MV-4-11 (cell line): ENCODE results near the gene OGFOD1.

Source experiments
- DNase-seq: peaks from one replicate; lab custom pipeline; 2025; lab: John Stamatoyannopoulos, UW

OGFOD1 gene

GRCh38 chr16:56426585-56426984, 24.8 kb upstream of the OGFOD1 start:
- DNase-seq = no peak

DNA sequence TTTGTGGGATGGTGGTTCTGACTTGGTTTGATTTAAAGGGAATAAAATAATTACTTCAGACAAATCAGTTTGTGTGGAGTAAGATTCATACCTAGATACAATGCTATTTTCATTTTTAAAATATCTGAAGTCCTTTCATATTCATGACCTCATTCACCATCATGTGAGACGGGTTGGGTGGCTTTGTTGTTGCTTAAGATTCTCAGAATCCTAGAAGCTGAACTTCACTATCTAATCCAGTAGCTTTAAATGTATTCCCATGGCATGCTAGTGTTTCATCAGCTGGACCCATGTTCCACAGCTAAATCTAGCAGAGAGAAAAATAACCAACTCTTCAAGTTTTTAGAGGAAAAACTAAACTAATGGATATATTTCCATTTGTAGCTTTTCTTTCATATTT, 23.3 kb upstream of the OGFOD1 start:
- DNase-seq = no peak

GRCh38 chr16:56436258-56436657, 15.1 kb upstream of the OGFOD1 start:
- no peak for DNase-seq

GRCh38 chr16:56438038-56438437, 13.3 kb upstream of the OGFOD1 start:
- no peak for DNase-seq

DNA sequence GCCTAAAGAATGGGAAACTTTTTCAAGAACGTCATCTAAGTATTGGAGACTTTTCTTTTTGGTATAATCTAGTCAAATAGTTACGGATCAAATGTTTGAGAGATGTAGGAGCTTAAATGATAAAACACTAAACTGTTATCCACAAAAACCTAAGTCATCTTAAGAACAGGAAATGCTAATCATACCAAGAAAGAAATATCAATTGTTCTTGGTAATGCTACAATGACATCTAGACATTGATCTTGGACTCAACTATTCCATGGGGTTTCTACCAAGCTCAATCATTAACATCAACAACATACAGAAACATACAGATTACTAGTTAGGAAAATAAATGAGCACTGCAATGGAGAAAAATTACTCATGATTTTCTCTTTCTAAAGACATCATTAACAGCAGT, 4.1 kb upstream of the OGFOD1 start:
- no peak for DNase-seq

GRCh38 chr16:56448005-56448404, 3.3 kb upstream of the OGFOD1 start:
- no peak for DNase-seq

DNA sequence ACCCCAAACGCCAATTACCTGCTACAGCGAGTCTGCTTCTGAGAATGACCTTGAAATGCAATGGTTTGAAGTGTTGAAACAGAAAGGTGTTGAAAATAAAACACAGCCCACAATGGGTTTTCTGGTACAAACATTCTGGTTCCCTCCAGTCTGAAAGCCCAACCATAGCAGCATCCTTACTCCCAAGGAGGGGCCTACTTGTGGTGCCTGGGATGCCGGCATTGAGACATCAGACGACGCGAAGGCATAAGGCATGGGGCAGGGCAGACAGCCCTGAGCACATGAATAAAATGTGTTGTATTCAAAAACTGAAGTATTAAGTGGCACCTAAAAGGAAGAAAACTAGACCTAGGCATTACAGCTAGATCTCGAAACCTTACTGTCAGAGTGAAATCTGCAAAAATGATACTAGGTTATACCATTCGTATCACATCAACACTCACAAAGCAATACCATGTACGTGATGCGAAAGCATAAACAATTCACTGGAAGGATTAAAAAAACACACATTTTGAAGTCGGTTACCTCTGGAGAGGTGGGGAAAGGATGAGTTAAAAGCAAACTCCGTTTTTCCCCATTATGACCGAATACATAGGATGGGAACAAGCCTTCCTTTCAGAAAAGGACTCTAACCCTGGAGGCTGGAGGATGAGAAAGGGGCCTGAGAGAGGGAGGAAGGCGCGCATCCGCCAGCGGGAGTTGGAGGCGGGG, 924 bp upstream of the OGFOD1 start:
- no peak for DNase-seq

DNA sequence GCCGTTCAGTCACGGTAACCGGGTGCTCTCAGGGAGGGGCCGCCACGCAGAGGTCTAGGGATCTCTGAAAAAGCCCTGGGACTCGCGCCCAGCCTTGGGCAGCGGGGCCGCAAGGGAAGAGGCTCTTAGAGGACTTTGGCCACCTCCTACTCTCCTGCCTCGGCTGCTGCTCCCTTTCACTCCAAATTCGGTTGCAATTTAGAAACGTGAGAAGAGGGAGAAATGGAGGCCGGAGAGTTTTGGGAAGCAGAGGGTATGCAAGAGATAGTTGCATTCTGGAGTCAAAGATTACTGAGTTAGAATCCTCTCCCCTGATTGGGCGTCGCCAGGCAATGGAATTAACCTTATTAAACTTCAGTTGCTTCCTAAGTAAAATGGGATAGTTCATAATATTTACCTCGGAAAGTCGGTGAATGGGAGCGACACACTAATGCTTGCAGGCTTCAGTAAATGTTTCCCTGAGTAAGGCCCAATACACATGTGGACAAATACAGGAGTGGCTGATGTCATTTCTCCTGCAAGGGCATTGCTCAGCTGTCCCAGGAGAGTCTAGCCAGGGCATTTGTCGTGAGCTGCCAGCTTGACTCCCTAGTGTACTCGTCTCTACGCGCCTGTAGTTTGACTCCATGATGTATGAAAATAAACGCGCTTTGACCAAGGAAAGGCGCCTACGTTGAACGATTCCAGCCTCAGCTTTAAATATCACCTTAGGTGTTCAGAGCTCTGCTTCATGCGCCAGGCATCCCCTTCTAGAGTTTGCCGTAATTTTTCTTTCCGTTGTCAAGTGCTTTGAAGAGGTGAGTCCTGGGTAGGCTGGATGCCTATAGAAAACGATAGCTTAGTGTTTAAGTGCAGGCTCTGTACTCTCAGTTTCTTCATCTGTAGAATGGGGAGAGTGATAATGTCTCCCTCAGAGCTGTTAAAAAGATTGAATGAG, 667 bp downstream of the OGFOD1 start:
- DNase-seq = peak; percentile 5

GRCh38 chr16:56457927-56458470, 6.6 kb downstream of the OGFOD1 start:
- no peak for DNase-seq

DNA sequence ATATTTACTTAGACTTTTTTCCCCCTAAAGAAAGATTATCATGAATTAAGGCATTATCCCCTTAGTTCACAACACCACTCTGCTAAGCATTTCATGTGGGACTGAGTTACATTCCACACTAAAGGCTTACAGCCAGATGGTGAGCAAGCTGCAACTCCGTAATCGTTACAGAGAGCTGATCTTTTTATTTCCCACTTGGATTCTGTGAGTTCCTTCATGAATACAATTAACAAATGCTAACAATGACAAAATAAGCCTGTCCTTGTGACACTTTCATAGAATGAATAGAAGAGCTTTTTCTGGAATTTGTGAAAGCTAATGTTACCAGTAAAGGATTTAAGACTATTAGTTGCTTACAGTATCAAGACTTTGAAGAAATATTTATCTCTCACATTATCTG, 8.7 kb downstream of the OGFOD1 start:
- DNase-seq = no peak

DNA sequence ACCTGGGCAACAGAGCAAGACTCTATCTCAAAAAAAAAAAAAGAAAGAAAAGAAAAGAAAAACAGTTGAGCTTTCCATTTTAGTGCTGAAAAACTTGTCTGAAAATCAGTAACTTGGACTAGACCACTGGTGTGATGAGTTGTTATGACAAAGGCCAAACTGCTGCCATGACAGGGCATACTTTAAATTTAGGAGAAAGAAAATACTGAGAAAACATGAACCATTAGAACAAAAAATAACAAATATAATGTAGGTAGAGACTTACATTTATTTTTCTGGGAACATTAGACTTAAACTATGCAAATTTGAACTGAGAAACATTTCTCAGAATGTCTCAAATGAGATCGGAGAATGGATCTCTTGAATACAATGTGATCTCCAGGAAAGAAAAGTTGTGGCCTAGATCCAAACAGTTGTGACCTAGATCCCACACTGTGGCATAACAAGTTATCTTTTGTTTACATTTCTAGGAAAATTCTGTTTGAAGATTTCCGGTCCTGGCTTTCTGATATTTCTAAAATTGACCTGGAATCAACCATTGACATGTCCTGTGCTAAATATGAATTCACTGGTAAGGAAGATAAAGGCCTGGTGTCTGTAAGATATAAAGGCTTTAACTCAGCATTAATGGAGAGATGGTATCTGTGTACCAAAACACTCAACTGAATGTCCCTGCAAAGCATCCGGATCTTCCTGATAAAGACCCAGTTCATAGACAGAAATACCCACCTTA, 10.9 kb downstream of the OGFOD1 start:
- DNase-seq = no peak

DNA sequence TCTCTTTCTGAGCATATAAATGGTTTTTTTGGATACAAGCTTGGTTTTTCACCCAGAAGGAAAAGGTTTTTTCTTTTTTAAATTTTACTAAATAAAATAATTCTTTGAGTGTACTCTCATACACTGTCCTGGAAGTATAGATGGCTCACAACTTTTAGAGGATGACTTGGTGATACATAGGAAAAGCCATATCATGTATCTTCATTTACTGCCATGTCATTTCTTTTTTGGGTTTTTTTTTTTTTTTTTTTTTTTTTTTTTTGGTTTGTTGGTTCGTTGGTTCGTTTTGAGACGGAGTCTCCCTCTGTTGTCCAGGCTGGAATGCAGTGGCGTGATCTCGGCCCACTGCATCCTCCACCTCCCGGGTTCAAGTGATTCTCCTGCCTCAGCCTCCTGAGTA, 11.8 kb downstream of the OGFOD1 start:
- no peak for DNase-seq

DNA sequence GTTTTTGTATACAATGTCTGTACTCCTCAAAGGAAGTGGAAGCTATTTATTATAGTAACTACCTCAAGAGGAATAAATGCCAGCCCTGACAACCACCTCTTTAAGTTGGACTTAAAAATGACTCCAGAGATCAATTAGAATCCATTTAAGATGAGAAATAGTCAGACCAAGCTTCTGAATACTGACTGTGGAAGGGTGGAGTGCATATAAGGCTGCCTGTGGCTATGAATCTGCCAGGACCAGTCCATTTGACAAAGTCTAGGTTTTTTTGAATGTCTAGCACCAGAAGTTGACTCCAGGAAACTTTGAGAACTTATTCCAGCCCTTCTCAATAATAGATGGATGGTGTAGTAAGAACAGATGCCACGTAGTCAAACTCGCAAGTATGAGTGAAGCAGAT, 15.0 kb downstream of the OGFOD1 start:
- no peak for DNase-seq

DNA sequence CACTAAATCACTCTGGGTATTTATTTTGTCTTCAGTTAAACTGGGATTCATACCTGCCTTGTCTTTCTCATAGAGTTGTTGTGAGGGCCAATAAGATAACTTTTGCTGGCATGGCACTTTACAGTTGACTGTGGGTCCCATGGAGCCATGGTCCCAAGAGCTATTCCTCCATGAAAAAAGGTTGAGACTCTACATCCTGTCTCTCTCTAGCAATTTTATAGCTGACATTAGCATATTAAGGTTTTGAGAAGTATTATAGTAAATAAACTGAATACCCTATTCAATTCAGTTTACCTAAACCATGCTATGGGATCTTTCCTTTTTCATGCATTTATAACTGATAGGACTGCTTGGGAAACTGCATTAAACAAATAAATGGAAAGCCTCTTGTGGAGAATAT, 17.4 kb downstream of the OGFOD1 start:
- DNase-seq = no peak

- no peak for DNase-seq
These were observed 18.4 kb downstream of the OGFOD1 start for GRCh38 chr16:56469748-56470147.

DNA sequence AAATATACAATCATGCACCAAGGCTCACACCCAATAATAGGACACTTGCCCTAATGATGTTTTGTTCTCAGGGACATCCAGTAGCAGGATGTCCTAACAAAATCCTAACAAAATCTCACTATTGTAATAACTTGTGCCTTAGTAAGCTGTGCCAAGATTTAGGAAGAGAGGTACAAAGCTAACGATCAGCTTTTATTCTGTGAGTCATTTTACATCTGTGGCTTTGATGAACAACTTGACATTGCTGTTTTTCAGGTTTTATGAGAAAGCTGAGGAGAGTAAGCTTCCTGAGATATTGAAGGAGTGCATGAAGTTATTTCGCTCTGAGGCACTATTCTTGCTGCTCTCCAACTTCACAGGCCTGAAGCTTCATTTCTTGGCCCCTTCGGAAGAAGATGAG, 18.9 kb downstream of the OGFOD1 start:
- DNase-seq = no peak

GRCh38 chr16:56470666-56471065, 19.3 kb downstream of the OGFOD1 start:
- DNase-seq = no peak

DNA sequence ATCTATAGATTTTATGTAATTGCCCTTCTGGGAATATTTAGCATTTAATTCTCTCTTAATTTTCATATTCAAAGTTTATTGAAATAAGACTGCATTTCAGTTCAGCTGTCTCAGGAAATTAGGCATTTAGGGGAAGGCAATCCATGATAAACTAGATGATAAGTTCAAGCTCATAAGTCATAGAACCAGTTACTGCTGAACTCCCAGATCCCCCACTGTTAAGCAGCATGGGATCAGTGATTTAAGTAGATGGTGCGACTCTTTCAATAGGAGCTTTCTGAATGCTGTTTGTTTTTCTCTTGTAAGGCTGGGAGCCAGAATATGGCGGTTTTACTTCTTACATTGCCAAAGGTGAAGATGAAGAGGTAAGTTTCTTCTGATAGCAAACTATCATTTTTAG, 23.8 kb downstream of the OGFOD1 start:
- no peak for DNase-seq

DNA sequence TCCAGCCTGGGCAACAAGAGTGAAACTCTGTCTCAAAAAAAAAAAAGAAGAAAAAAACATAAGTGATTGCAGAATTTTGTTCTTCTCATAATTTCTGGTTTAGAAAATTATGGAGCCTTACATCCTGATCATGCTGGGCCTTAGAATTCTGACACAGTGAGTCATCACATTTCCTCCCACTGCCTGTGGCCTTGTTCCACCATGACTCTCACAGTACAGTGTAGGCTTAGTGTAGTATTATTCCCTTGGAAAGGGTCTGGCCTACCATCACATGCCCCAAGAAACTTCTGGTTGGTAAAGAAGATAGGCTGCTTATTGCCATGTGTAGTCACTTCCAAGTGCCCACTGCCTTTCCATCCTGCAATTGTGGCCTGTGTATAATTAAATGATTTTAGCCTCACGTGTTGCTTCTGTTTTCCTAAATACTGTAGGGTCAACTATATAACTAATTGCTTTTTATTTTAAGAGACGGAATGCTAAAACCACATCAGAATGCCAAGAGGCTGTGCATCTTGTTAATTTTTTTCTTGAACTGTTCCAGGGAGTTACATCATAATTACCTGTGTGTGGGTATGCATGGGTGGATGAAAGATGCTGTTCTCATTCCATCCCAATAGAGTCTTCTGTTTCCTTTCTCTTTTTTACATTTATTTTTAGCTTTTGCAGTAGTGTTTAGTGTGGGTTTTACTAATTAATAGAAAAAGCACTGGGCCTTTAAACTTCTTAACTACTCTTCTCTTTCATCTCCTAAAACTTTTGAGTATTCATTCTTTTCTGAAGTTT, 25.9 kb downstream of the OGFOD1 start:
- peak; percentile 82 for DNase-seq

GRCh38 chr16:56478281-56479049, 27.1 kb downstream of the OGFOD1 start:
- peak; percentile 77 for DNase-seq

DNA sequence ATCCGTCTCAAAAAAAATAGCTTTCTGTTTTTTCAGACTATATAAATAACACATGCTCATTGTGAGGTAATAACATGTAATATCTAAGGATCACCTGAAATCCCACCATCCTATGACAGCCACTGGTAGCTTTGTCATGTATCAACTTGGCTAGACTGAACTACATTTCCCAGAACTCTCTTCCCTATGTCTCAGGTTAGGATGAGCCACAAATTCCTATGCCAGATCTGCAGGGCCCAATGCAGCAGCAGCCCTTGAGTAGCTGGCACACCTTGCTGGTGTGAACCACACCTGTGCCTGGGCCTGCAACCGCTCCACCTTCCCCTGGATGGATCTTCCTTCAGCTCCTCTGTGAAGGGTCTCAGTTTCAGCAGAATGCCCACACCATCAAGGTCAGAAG, 28.1 kb downstream of the OGFOD1 start:
- DNase-seq = no peak
